Trophoblast cell (in vitro differentiated cells and primary cell): ENCODE data around the gene ERAS.
A peak's percentile ranks its signal among the peaks of the same experiment; 100 is the strongest.

Experiments
- DNase-seq, 2 donors: peaks; one replicate each; pipeline ENCODE4 v3.0.0-alpha.2; 2016
- H2AFZ ChIP-seq: 2 replicates; pipeline ENCODE4 v1.6.1; 2013; ENCODE audit warnings: low read length, moderate library complexity, mild to moderate bottlenecking; ENCODE audit not compliant: insufficient read depth, poor library complexity
- H2AK5ac ChIP-seq: 2 replicates; pipeline ENCODE4 v1.6.1; 2013; ENCODE audit warnings: mild to moderate bottlenecking, low read length
- H2BK120ac ChIP-seq: 2 replicates; pipeline ENCODE4 v1.6.1; 2013; ENCODE audit warnings: low read length, mild to moderate bottlenecking, moderate library complexity; ENCODE audit not compliant: insufficient read depth, poor library complexity
- H2BK12ac ChIP-seq: 2 replicates; pipeline ENCODE4 v1.6.1; 2013; ENCODE audit warnings: mild to moderate bottlenecking, low read length, moderate library complexity
- H2BK5ac ChIP-seq: 2 replicates; pipeline ENCODE4 v1.6.1; 2013; ENCODE audit warnings: low read length, low read depth, moderate library complexity, mild to moderate bottlenecking; ENCODE audit not compliant: poor library complexity
- H3K14ac ChIP-seq: 2 replicates; pipeline ENCODE4 v1.6.1; 2013; ENCODE audit warnings: mild to moderate bottlenecking, low read length
- H3K18ac ChIP-seq: 2 replicates; pipeline ENCODE4 v1.6.1; 2013; ENCODE audit warnings: mild to moderate bottlenecking, low read length
- H3K23ac ChIP-seq: 2 replicates; pipeline ENCODE4 v1.6.1; 2013; ENCODE audit warnings: low read length
- H3K27ac ChIP-seq: 2 replicates; pipeline ENCODE4 v1.5.1; 2013; ENCODE audit warnings: low read depth, mild to moderate bottlenecking, inconsistent platforms, low read length, moderate library complexity
- H3K27me3 ChIP-seq: 2 replicates; pipeline ENCODE4 v1.6.1; 2013; ENCODE audit warnings: inconsistent platforms, mild to moderate bottlenecking, low read length, moderate library complexity; ENCODE audit not compliant: insufficient read depth
- H3K36me3 ChIP-seq, 2 experiments: 1 replicate in 1 of 2; 2 replicates in 1 of 2; pipeline ENCODE4 v1.6.1; 2013; ENCODE audit warnings: low read length in 2 of 2, mild to moderate bottlenecking in 2 of 2, moderate library complexity in 1 of 2; ENCODE audit not compliant: insufficient read depth in 2 of 2, control insufficient read depth in 1 of 2
- H3K4ac ChIP-seq: 2 replicates; pipeline ENCODE4 v1.6.1; 2013; ENCODE audit warnings: low read depth, mild to moderate bottlenecking, low read length, moderate library complexity
- H3K4me1 ChIP-seq, 2 experiments: 1 replicate in 1 of 2; 2 replicates in 1 of 2; pipeline ENCODE4 v1.6.1; 2013; ENCODE audit warnings: low read length in 2 of 2, mild to moderate bottlenecking in 2 of 2, moderate library complexity in 1 of 2; ENCODE audit not compliant: insufficient read depth in 2 of 2, control insufficient read depth in 1 of 2
- H3K4me2 ChIP-seq: 2 replicates; pipeline ENCODE4 v1.6.1; 2013; ENCODE audit warnings: inconsistent platforms, mild to moderate bottlenecking, low read length, moderate library complexity
- H3K4me3 ChIP-seq: 2 replicates; pipeline ENCODE4 v1.5.1; 2013; ENCODE audit warnings: mild to moderate bottlenecking, low read depth, low read length, inconsistent platforms
- H3K79me1 ChIP-seq: one replicate; pipeline ENCODE4 v1.6.1; 2013; ENCODE audit warnings: low read length
- H3K79me2 ChIP-seq: 2 replicates; pipeline ENCODE4 v1.6.1; 2013; ENCODE audit warnings: low read length, mild to moderate bottlenecking; ENCODE audit not compliant: control insufficient read depth, insufficient read depth, poor library complexity
- H3K9ac ChIP-seq: 2 replicates; pipeline ENCODE4 v1.6.1; 2013; ENCODE audit warnings: mild to moderate bottlenecking, low read length
- H3K9me3 ChIP-seq: 2 replicates; pipeline ENCODE4 v1.6.1; 2013; ENCODE audit warnings: low read depth, mild to moderate bottlenecking, control low read depth, inconsistent platforms, low read length; ENCODE audit not compliant: insufficient read depth
- H4K12ac ChIP-seq: 2 replicates; pipeline ENCODE4 v1.6.1; 2013; ENCODE audit warnings: low read depth, mild to moderate bottlenecking, low read length, moderate library complexity
- H4K8ac ChIP-seq: 2 replicates; pipeline ENCODE4 v1.6.1; 2013; ENCODE audit warnings: low read depth, mild to moderate bottlenecking, low read length, moderate library complexity
- H4K91ac ChIP-seq: one replicate; pipeline ENCODE4 v1.6.1; 2013; ENCODE audit warnings: low read depth, mild to moderate bottlenecking, low read length, moderate library complexity
- WGBS: extraction: QIAGEN DNeasy Blood & Tissue Kit; methylation state at CpG from one replicate; pipeline ENCODE4 v1.1.7; 2013; ENCODE audit warnings: missing lambda C conversion rate; ENCODE audit not compliant: insufficient read length, insufficient coverage; ENCODE audit errors: extremely low coverage; 5-methylcytosine and 5-hydroxymethylcytosine counted together

The ERAS gene

DNA sequence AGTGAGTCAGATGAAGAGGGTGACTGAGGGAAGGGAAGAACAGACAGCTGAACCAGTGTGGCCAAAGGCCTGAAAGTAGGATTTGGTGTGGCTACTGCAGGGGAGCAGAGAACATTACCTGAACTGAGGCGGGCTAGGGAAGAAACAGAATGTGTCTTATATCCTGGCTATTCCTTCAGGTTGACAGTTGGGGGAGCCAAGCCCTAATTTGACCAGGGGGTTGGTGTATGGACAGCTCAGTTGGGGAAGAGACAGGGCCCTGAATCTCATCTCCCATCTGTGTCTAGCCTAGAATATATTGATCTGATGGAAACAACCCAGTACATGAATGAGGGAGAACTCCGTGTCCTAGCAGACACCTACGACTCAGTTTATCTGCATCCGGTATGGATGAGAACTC is 20.2 kb upstream of the ERAS start:
- Histone ChIP-seq H3K23ac (no peak overlapping the region), H2BK12ac (no peak overlapping the region)

GRCh38 chrX:48813644-48814043 is 12.7 kb upstream of the ERAS start:
- Histone ChIP-seq H4K12ac (no peak overlapping the region), H3K18ac (no peak overlapping the region), H2AFZ (no peak overlapping the region), H3K9ac (no peak overlapping the region), H3K23ac (no peak overlapping the region), H3K36me3 (peaks cover 40 to 44% of the 10 kb centered on the region in 2 experiments), H2BK12ac (no peak overlapping the region), H3K79me1 (no peaks in the 10 kb centered on the region), H3K4me2 (no peak overlapping the region), H2AK5ac (no peak overlapping the region), H4K91ac (no peak overlapping the region), H3K27ac (no peak overlapping the region), H3K4me3 (no peak overlapping the region), H3K4me1 (no peaks in the 10 kb centered on the region), H2BK5ac (no peak overlapping the region), H4K8ac (no peak overlapping the region), H3K9me3 (no peaks in the 10 kb centered on the region), H3K79me2 (no peaks in the 10 kb centered on the region), H3K27me3 (no peaks in the 10 kb centered on the region), H3K14ac (no peak overlapping the region), H2BK120ac (no peak overlapping the region), H3K4ac (no peak overlapping the region)
- DNase-seq = no peak
- WGBS = no CpG with 5 or more reads among the region's 8 CpGs

More for the DNA sequence above, 20.2 kb upstream of the ERAS start:
- H3K14ac ChIP-seq = no peak overlapping the region
- no peak overlapping the region for H3K9ac ChIP-seq
- H3K4me1 ChIP-seq = peaks cover 3 to 5% of the 10 kb centered on the region in 2 experiments
- no CpG with 5 or more reads among the region's 4 CpGs for WGBS
- H3K79me1 ChIP-seq = peaks cover 6% of the 10 kb centered on the region
- no peak overlapping the region for H2BK5ac ChIP-seq
- H3K27ac ChIP-seq = no peak overlapping the region
- H3K36me3 ChIP-seq = peaks cover 22 to 25% of the 10 kb centered on the region in 2 experiments
- H3K27me3 ChIP-seq = no peaks in the 10 kb centered on the region
- no peak overlapping the region for H4K8ac ChIP-seq
- H2AK5ac ChIP-seq = no peak overlapping the region
- H3K79me2 ChIP-seq = peaks cover 4% of the 10 kb centered on the region
- H3K4me3 ChIP-seq = no peak overlapping the region
- H3K4ac ChIP-seq = no peak overlapping the region
- no peak overlapping the region for H4K91ac ChIP-seq
- H3K4me2 ChIP-seq = no peak overlapping the region
- DNase-seq = no peak
- H2AFZ ChIP-seq = no peak overlapping the region
- H2BK120ac ChIP-seq = no peak overlapping the region
- no peak overlapping the region for H3K18ac ChIP-seq
- H3K9me3 ChIP-seq = no peaks in the 10 kb centered on the region
- H4K12ac ChIP-seq = no peak overlapping the region

- Histone ChIP-seq H4K8ac (no peak overlapping the region), H2BK120ac (no peak overlapping the region), H4K12ac (no peak overlapping the region), H3K27ac (no peak overlapping the region), H3K23ac (no peak overlapping the region), H3K14ac (no peak overlapping the region), H3K36me3 (peaks cover 44 to 50% of the 10 kb centered on the region in 2 experiments), H2AFZ (no peak overlapping the region), H3K18ac (no peak overlapping the region), H2BK12ac (no peak overlapping the region), H3K27me3 (no peaks in the 10 kb centered on the region), H3K9me3 (no peaks in the 10 kb centered on the region), H3K9ac (no peak overlapping the region), H4K91ac (no peak overlapping the region), H3K79me2 (no peaks in the 10 kb centered on the region), H2BK5ac (no peak overlapping the region), H3K4me3 (no peak overlapping the region), H3K79me1 (no peaks in the 10 kb centered on the region), H3K4ac (no peak overlapping the region), H2AK5ac (no peak overlapping the region), H3K4me1 (no peaks in the 10 kb centered on the region), H3K4me2 (no peak overlapping the region)
- peak in 1 of 2 donors; percentile 13 for DNase-seq
- no CpG with 5 or more reads among the region's 8 CpGs for WGBS
Observed at GRCh38 chrX:48814722-48815121, 11.6 kb upstream of the ERAS start.

- H3K27me3 ChIP-seq = no peaks in the 10 kb centered on the region
- H3K4me3 ChIP-seq = no peak overlapping the region
- no peaks in the 10 kb centered on the region for H3K79me2 ChIP-seq
- no peak overlapping the region for H2AFZ ChIP-seq
- H2AK5ac ChIP-seq = no peak overlapping the region
- no peaks in the 10 kb centered on the region for H3K79me1 ChIP-seq
- H3K36me3 ChIP-seq = peaks cover 47 to 54% of the 10 kb centered on the region in 2 experiments
- no peak overlapping the region for H3K9ac ChIP-seq
- H4K91ac ChIP-seq = no peak overlapping the region
- no peaks in the 10 kb centered on the region for H3K9me3 ChIP-seq
- H3K27ac ChIP-seq = no peak overlapping the region
- no peak overlapping the region for H2BK12ac ChIP-seq
- H2BK120ac ChIP-seq = no peak overlapping the region
- no peak overlapping the region for H3K4ac ChIP-seq
- no peaks in the 10 kb centered on the region for H3K4me1 ChIP-seq
- no peak overlapping the region for H4K8ac ChIP-seq
- H4K12ac ChIP-seq = no peak overlapping the region
- H2BK5ac ChIP-seq = no peak overlapping the region
- no peak overlapping the region for H3K14ac ChIP-seq
- WGBS = no CpG with 5 or more reads among the region's 8 CpGs
- no peak overlapping the region for H3K4me2 ChIP-seq
- DNase-seq = no peak
- no peak overlapping the region for H3K18ac ChIP-seq
- H3K23ac ChIP-seq = no peak overlapping the region
Observed at GRCh38 chrX:48815266-48815665, 11.0 kb upstream of the ERAS start.
